GM12878 (cell line): ENCODE measurements around the gene UIMC1.

Experiments used
- BCL11A ChIP-seq: IDR thresholded peaks from 2 replicates; pipeline ENCODE4 v1.6.1; 2011; ENCODE audit warnings: low read depth, low read length
- TF ChIP-seq, protein P1 (sequence below), 3 experiments: IDR thresholded peaks in 2 of 3; conservative IDR thresholded peaks in 1 of 3; 2 replicates each; pipeline ENCODE4 v1.5.1; 2011; ENCODE audit warnings: low read depth in 3 of 3, low read length in 3 of 3, mild to moderate bottlenecking in 3 of 3, control low read depth in 2 of 3, moderate library complexity in 2 of 3, inconsistent platforms in 1 of 3, mixed read lengths in 1 of 3; ENCODE audit not compliant: control insufficient read depth in 2 of 3, insufficient read depth in 1 of 3; ENCODE audit errors: extremely low read depth in 1 of 3

GRCh38 chr5:177041936-177042335 is 35.4 kb upstream of the UIMC1 start:
- no peak for TF ChIP-seq BCL11A
- TF ChIP-seq, protein P1, sequence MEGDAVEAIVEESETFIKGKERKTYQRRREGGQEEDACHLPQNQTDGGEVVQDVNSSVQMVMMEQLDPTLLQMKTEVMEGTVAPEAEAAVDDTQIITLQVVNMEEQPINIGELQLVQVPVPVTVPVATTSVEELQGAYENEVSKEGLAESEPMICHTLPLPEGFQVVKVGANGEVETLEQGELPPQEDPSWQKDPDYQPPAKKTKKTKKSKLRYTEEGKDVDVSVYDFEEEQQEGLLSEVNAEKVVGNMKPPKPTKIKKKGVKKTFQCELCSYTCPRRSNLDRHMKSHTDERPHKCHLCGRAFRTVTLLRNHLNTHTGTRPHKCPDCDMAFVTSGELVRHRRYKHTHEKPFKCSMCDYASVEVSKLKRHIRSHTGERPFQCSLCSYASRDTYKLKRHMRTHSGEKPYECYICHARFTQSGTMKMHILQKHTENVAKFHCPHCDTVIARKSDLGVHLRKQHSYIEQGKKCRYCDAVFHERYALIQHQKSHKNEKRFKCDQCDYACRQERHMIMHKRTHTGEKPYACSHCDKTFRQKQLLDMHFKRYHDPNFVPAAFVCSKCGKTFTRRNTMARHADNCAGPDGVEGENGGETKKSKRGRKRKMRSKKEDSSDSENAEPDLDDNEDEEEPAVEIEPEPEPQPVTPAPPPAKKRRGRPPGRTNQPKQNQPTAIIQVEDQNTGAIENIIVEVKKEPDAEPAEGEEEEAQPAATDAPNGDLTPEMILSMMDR (IDR thresholded peaks at IDR 0.05 in 2 of 3, conservative IDR thresholded peaks at IDR 0.05 in 1 of 3; ENCODE audit: control insufficient read depth in 2 of 3, extremely low read depth in 1 of 3, insufficient read depth in 1 of 3, low read depth in 3 of 3, low read length in 3 of 3), result 0 out of 6 replicates have a peak, but pooled peaks of 1 of the 3 experiments have one; percentile 5
